GM19463 (cell line): Measurements from ENCODE around the gene HSBP1.

Experiments used
- ATAC-seq: cut with Tn5 transposase; IDR thresholded peaks from one replicate; pipeline ENCODE4 v1.9.1; 2021; ENCODE audit warnings: mild to moderate bottlenecking, moderate library complexity; ENCODE audit not compliant: unreplicated experiment

HSBP1 gene

GRCh38 chr16:83835586-83836566 is 28.1 kb downstream of the HSBP1 start:
- no peak for ATAC-seq

GRCh38 chr16:83837566-83837965 is 29.8 kb downstream of the HSBP1 start:
- ATAC-seq = no peak

GRCh38 chr16:83838151-83838550 is 30.4 kb downstream of the HSBP1 start:
- ATAC-seq = no peak

GRCh38 chr16:83839561-83839960 is 31.8 kb downstream of the HSBP1 start:
- ATAC-seq = no peak

- ATAC-seq = no peak
Observed at GRCh38 chr16:83840060-83840617, 32.4 kb downstream of the HSBP1 start.

- no peak for ATAC-seq
Observed at GRCh38 chr16:83842291-83842690, 34.5 kb downstream of the HSBP1 start.

GRCh38 chr16:83842756-83843507 is 35.2 kb downstream of the HSBP1 start:
- no peak for ATAC-seq

- ATAC-seq = no peak
Observed at GRCh38 chr16:83843657-83844056, 35.9 kb downstream of the HSBP1 start.

- no peak for ATAC-seq
Observed at GRCh38 chr16:83845263-83845662, 37.5 kb downstream of the HSBP1 start.

GRCh38 chr16:83847371-83848225 is 39.8 kb downstream of the HSBP1 start:
- no peak for ATAC-seq

- ATAC-seq = no peak
Observed at GRCh38 chr16:83849421-83849820, 41.6 kb downstream of the HSBP1 start.

GRCh38 chr16:83850947-83851346 is 43.2 kb downstream of the HSBP1 start:
- ATAC-seq = no peak

- ATAC-seq = no peak
Observed at GRCh38 chr16:83851473-83851872, 43.7 kb downstream of the HSBP1 start.

- ATAC-seq = no peak
Observed at GRCh38 chr16:83852774-83853173, 45.0 kb downstream of the HSBP1 start.

- no peak for ATAC-seq
Observed at GRCh38 chr16:83853834-83854233, 46.1 kb downstream of the HSBP1 start.

- no peak for ATAC-seq
Observed at GRCh38 chr16:83854420-83854819, 46.6 kb downstream of the HSBP1 start.

GRCh38 chr16:83856792-83857191 is 49.0 kb downstream of the HSBP1 start:
- no peak for ATAC-seq

GRCh38 chr16:83859265-83859664 is 51.5 kb downstream of the HSBP1 start:
- no peak for ATAC-seq

- no peak for ATAC-seq
Observed at GRCh38 chr16:83862661-83863060, 54.9 kb downstream of the HSBP1 start.

GRCh38 chr16:83863682-83864081 is 55.9 kb downstream of the HSBP1 start:
- no peak for ATAC-seq
